Left renal cortex interstitium (tissue), 4 donors: ENCODE data around the gene GLIS1. TPM values are rescaled to one million over a fixed set of nuclear protein-coding genes. Genes with fewer than 3 reads are reported as not detected.

Experiments used
- DNase-seq, 4 donors: peaks; one replicate each; pipeline ENCODE4 v3.0.0-alpha.2; 2013; ENCODE audit warnings: low read depth in 4 of 4, low spot score in 2 of 4, missing footprints in 1 of 4
- polyA plus RNA-seq, 4 donors: library from polyadenylated mRNA; unstranded; fragments of 120-200 nt; gene quantifications; one replicate each; pipeline ENCODE4 v1.2.1, GENCODE V29; 2013; ENCODE audit not compliant: insufficient read length in 4 of 4

The GLIS1 gene
- polyA plus RNA-seq, 4 donors = 1.8 to 3.6 (median 3.0) TPM

GRCh38 chr1:53600561-53600960, 138.4 kb downstream of the GLIS1 start:
- no peak for DNase-seq

- no peak for DNase-seq
These were observed 139.0 kb downstream of the GLIS1 start for GRCh38 chr1:53600001-53600400.

- no peak for DNase-seq
These were observed 139.5 kb downstream of the GLIS1 start for GRCh38 chr1:53599481-53599880.

- DNase-seq = no peak
These were observed 140.0 kb downstream of the GLIS1 start for GRCh38 chr1:53598966-53599365.

GRCh38 chr1:53595906-53596305, 143.1 kb downstream of the GLIS1 start:
- DNase-seq = no peak

GRCh38 chr1:53594391-53595180, 144.4 kb downstream of the GLIS1 start:
- no peak for DNase-seq

- no peak for DNase-seq
These were observed 145.1 kb downstream of the GLIS1 start for GRCh38 chr1:53593758-53594380.

- no peak for DNase-seq
These were observed 145.8 kb downstream of the GLIS1 start for GRCh38 chr1:53592985-53593757.

GRCh38 chr1:53592521-53592982, 146.4 kb downstream of the GLIS1 start:
- DNase-seq = no peak

- DNase-seq = no peak
These were observed 147.0 kb downstream of the GLIS1 start for GRCh38 chr1:53591924-53592323.

GRCh38 chr1:53590531-53591515, 148.1 kb downstream of the GLIS1 start:
- no peak for DNase-seq

GRCh38 chr1:53590104-53590503, 148.9 kb downstream of the GLIS1 start:
- DNase-seq = no peak

- no peak for DNase-seq
These were observed 149.7 kb downstream of the GLIS1 start for GRCh38 chr1:53589043-53589887.

GRCh38 chr1:53588053-53588779, 150.7 kb downstream of the GLIS1 start:
- no peak for DNase-seq

GRCh38 chr1:53587252-53587988, 151.5 kb downstream of the GLIS1 start:
- no peak for DNase-seq

GRCh38 chr1:53586765-53587164, 152.2 kb downstream of the GLIS1 start:
- DNase-seq = no peak

- no peak for DNase-seq
These were observed 153.4 kb downstream of the GLIS1 start for GRCh38 chr1:53585565-53585964.

- no peak for DNase-seq
These were observed 153.8 kb downstream of the GLIS1 start for GRCh38 chr1:53585129-53585528.
